ENCODE data around the gene FOXP1. TPM values are rescaled to one million over a fixed set of nuclear protein-coding genes. Genes with fewer than 3 reads are reported as not detected.

FOXP1 gene
- total and polyA plus RNA-seq, 9 of the 15 experiments (the other 6 are each of a cell fraction or from before 2014, with no cell fraction given), result 7.7 to 34.5 (median 13.7) TPM

- WGBS (ENCODE audit: insufficient coverage, low coverage, missing lambda C conversion rate), result 33% methylated on average over 5 of the region's 6 CpGs
- DNase-seq (ENCODE audit: extremely low read depth in 1 of 4, low spot score in 3 of 4), result no peak
- POLR2A ChIA-PET, result no interaction called here
- ATAC-seq, result no peak
- in situ Hi-C loops (cut with MboI), result no loop called here
- FAIRE-seq, result no peak
- intact Hi-C loops (cut with micrococcal nuclease), result no loop called here
- Histone ChIP-seq H3K36me3 (ENCODE audit: control insufficient read depth, insufficient read depth, low read length) (no peaks in the 10 kb centered on the region), H3K27ac (ENCODE audit: extremely low read depth, low read depth, low read length) (no peak overlapping the region), H3K79me2 (ENCODE audit: control insufficient read depth, insufficient read depth, low read length) (no peaks in the 10 kb centered on the region), H3K4me1 (replicated peaks in 1 of 2; ENCODE audit: control insufficient read depth in 2 of 2, insufficient read depth in 2 of 2, low read length in 2 of 2) (no peaks in the 10 kb centered on the region), H3K4me3 (no peak overlapping the region), H3K27me3 (ENCODE audit: control insufficient read depth in 2 of 2, insufficient read depth in 2 of 2, low read length in 2 of 2) (no peaks in the 10 kb centered on the region), H3K9me1 (ENCODE audit: control insufficient read depth, insufficient read depth, low read length) (no peaks in the 10 kb centered on the region), H3K4me2 (ENCODE audit: insufficient read depth, low read length) (no peak overlapping the region), H3K9ac (ENCODE audit: insufficient read depth in 1 of 2, low read depth in 2 of 2, low read length in 2 of 2) (no peak overlapping the region), H2AFZ (ENCODE audit: low read depth, low read length) (no peak overlapping the region), H3K9me3 (replicated peaks; ENCODE audit: control insufficient read depth, insufficient read depth, low read depth, low read length) (no peaks in the 10 kb centered on the region), H4K20me1 (replicated peaks; ENCODE audit: control insufficient read depth, insufficient read depth, low read length) (no peaks in the 10 kb centered on the region)
- BruUV-seq (replicated peaks), result no TSS peak
- TF ChIP-seq ZNF512 (tag; IDR thresholded peaks at IDR 0.05) (peak; percentile 61; the same call in 1 of the 2 replicates), HEY1 (CRISPR knock-in tag; IDR thresholded peaks at IDR 0.05; ENCODE audit: borderline replicate concordance) (no peak)
- CTCF ChIA-PET (ENCODE audit: low intra/inter-chr PET ratio), result no interaction called here
Observed at GRCh38 chr3:71303627-71304200, 279.8 kb downstream of the FOXP1 start.

DNA sequence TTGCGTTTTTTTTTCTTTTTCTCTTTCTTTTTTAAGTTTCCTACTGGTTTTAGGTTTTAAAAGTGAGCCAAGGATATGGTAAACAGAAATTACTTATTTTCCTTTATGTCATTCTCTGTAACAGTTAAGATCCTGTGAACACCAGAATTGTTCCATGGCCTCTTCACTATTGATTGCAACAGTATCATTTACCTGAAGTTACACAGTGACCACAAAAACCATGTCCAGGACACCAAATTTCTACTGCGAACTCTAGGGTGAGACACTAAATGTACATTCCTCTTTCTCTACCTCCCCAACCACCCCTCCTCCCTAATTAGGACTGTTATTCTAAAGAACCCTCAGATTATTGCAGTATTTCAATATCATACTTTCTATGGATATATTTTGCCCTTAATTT, 280.9 kb downstream of the FOXP1 start:
- Histone ChIP-seq H3K79me2 (ENCODE audit: control insufficient read depth, insufficient read depth, low read length) (no peaks in the 10 kb centered on the region), H3K4me2 (ENCODE audit: insufficient read depth, low read length) (no peak overlapping the region), H3K27ac (ENCODE audit: extremely low read depth, low read depth, low read length) (no peak overlapping the region), H3K4me3 (no peak overlapping the region), H3K9me3 (replicated peaks; ENCODE audit: control insufficient read depth, insufficient read depth, low read depth, low read length) (no peaks in the 10 kb centered on the region), H3K4me1 (replicated peaks in 1 of 2; ENCODE audit: control insufficient read depth in 2 of 2, insufficient read depth in 2 of 2, low read length in 2 of 2) (no peaks in the 10 kb centered on the region), H3K36me3 (ENCODE audit: control insufficient read depth, insufficient read depth, low read length) (no peaks in the 10 kb centered on the region), H3K27me3 (ENCODE audit: control insufficient read depth in 2 of 2, insufficient read depth in 2 of 2, low read length in 2 of 2) (no peaks in the 10 kb centered on the region), H4K20me1 (replicated peaks; ENCODE audit: control insufficient read depth, insufficient read depth, low read length) (no peaks in the 10 kb centered on the region), H2AFZ (ENCODE audit: low read depth, low read length) (no peak overlapping the region), H3K9me1 (ENCODE audit: control insufficient read depth, insufficient read depth, low read length) (no peaks in the 10 kb centered on the region), H3K9ac (ENCODE audit: insufficient read depth in 1 of 2, low read depth in 2 of 2, low read length in 2 of 2) (no peak overlapping the region)
- intact Hi-C loops (cut with micrococcal nuclease) (no loop called here), in situ Hi-C loops (cut with MboI) (no loop called here)
- ATAC-seq, result no peak
- no TSS peak for BruUV-seq (replicated peaks)
- no peak for FAIRE-seq
- 67% methylated on average over 2 of the region's 2 CpGs for WGBS (ENCODE audit: insufficient coverage, low coverage, missing lambda C conversion rate)
- POLR2A ChIA-PET, result no interaction called here
- CTCF ChIA-PET (ENCODE audit: low intra/inter-chr PET ratio), result no interaction called here
- DNase-seq (ENCODE audit: extremely low read depth in 1 of 4, low spot score in 3 of 4), result no peak
- TF ChIP-seq CCAR2 (IDR thresholded peaks at IDR 0.05; ENCODE audit: low read depth, low read length), result no peak
- no peak for TF ChIP-seq CBX8 (IDR thresholded peaks at IDR 0.05; ENCODE audit: borderline replicate concordance, extremely low read depth, low read depth, low read length, poor library complexity, severe bottlenecking)
- TF ChIP-seq NFXL1 (CRISPR knock-in tag; IDR thresholded peaks at IDR 0.05), result no peak
- TF ChIP-seq BRD9 (IDR thresholded peaks at IDR 0.05; ENCODE audit: low read depth, partially characterized antibody), result no peak
- no peak for TF ChIP-seq ZNF175 (CRISPR knock-in tag; IDR thresholded peaks at IDR 0.05; ENCODE audit: low read depth)
- TF ChIP-seq PRMT5 (CRISPR knock-in tag; IDR thresholded peaks at IDR 0.05), result no peak
- TF ChIP-seq, protein P1, sequence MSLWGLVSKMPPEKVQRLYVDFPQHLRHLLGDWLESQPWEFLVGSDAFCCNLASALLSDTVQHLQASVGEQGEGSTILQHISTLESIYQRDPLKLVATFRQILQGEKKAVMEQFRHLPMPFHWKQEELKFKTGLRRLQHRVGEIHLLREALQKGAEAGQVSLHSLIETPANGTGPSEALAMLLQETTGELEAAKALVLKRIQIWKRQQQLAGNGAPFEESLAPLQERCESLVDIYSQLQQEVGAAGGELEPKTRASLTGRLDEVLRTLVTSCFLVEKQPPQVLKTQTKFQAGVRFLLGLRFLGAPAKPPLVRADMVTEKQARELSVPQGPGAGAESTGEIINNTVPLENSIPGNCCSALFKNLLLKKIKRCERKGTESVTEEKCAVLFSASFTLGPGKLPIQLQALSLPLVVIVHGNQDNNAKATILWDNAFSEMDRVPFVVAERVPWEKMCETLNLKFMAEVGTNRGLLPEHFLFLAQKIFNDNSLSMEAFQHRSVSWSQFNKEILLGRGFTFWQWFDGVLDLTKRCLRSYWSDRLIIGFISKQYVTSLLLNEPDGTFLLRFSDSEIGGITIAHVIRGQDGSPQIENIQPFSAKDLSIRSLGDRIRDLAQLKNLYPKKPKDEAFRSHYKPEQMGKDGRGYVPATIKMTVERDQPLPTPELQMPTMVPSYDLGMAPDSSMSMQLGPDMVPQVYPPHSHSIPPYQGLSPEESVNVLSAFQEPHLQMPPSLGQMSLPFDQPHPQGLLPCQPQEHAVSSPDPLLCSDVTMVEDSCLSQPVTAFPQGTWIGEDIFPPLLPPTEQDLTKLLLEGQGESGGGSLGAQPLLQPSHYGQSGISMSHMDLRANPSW (CRISPR knock-in tag; IDR thresholded peaks at IDR 0.05), result no peak
- no peak for TF ChIP-seq E2F1 (CRISPR knock-in tag; IDR thresholded peaks at IDR 0.05)
